ENCODE results near the gene CLSTN2.

CLSTN2 gene

GRCh38 chr3:140568842-140569520 lies 634.0 kb downstream of the CLSTN2 start:
- Histone ChIP-seq H3K36me3 (ENCODE audit: insufficient read depth, low read length) (no peaks in the 10 kb centered on the region), H3K4me1 (ENCODE audit: control insufficient read depth, insufficient read depth, low read length) (no peaks in the 10 kb centered on the region), H3K27me3 (ENCODE audit: control insufficient read depth, insufficient read depth, low read length) (peaks cover 4% of the 10 kb centered on the region), H3K4me3 (ENCODE audit: low read length) (no peak overlapping the region), H3K9me3 (replicated peaks; ENCODE audit: low read length) (no peaks in the 10 kb centered on the region), H3K4me2 (ENCODE audit: low read length) (no peak overlapping the region), H3K9ac (ENCODE audit: low read depth, low read length) (no peak overlapping the region)

- H3K36me3 ChIP-seq (ENCODE audit: insufficient read depth, low read length) = no peaks in the 10 kb centered on the region
- no peaks in the 10 kb centered on the region for H3K4me1 ChIP-seq (ENCODE audit: control insufficient read depth, insufficient read depth, low read length)
- H3K9ac ChIP-seq (ENCODE audit: low read depth, low read length) = no peak overlapping the region
- no peaks in the 10 kb centered on the region for H3K9me3 ChIP-seq (replicated peaks; ENCODE audit: low read length)
- no peak overlapping the region for H3K4me3 ChIP-seq (ENCODE audit: low read length)
- H3K27me3 ChIP-seq (ENCODE audit: control insufficient read depth, insufficient read depth, low read length) = peaks cover 4% of the 10 kb centered on the region
- H3K4me2 ChIP-seq (ENCODE audit: low read length) = no peak overlapping the region
Measured at GRCh38 chr3:140570602-140571001, 635.6 kb downstream of the CLSTN2 start.

GRCh38 chr3:140571836-140572235 lies 636.9 kb downstream of the CLSTN2 start:
- Histone ChIP-seq H3K4me3 (ENCODE audit: low read length) (no peak overlapping the region), H3K27me3 (ENCODE audit: control insufficient read depth, insufficient read depth, low read length) (peaks cover 4% of the 10 kb centered on the region), H3K9ac (ENCODE audit: low read depth, low read length) (no peak overlapping the region)

DNA sequence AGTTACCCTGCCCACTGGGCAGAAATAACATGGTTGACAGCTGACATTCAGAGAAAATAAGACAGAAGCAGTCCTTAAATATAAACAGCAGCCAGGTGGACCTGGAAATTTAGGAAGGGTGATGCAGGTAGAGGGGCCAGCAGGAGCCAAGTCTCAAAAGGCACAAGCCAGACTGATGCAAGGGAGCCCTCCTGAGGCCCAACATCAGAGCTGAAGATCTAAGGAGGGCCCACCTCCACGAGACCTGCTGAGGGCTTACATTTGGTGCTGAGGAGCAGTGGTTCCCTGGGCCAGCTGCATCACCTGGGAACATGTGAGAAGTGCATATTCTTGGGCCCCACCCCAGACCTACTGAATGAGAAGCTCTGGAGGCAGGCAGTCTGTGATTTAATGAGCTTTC lies 637.3 kb downstream of the CLSTN2 start:
- H3K9ac ChIP-seq (ENCODE audit: low read depth, low read length) = no peak overlapping the region
- H3K36me3 ChIP-seq (ENCODE audit: insufficient read depth, low read length) = no peaks in the 10 kb centered on the region
- no peaks in the 10 kb centered on the region for H3K4me1 ChIP-seq (ENCODE audit: control insufficient read depth, insufficient read depth, low read length)
- no peak overlapping the region for H3K4me3 ChIP-seq (ENCODE audit: low read length)
- H3K9me3 ChIP-seq (replicated peaks; ENCODE audit: low read length) = no peaks in the 10 kb centered on the region
- H3K27me3 ChIP-seq (ENCODE audit: control insufficient read depth, insufficient read depth, low read length) = peaks cover 4% of the 10 kb centered on the region
- H3K4me2 ChIP-seq (ENCODE audit: low read length) = no peak overlapping the region

More at GRCh38 chr3:140571836-140572235, 636.9 kb downstream of the CLSTN2 start:
- Histone ChIP-seq H3K36me3 (ENCODE audit: insufficient read depth, low read length) (no peaks in the 10 kb centered on the region), H3K4me2 (ENCODE audit: low read length) (no peak overlapping the region), H3K9me3 (replicated peaks; ENCODE audit: low read length) (no peaks in the 10 kb centered on the region), H3K4me1 (ENCODE audit: control insufficient read depth, insufficient read depth, low read length) (no peaks in the 10 kb centered on the region)

DNA sequence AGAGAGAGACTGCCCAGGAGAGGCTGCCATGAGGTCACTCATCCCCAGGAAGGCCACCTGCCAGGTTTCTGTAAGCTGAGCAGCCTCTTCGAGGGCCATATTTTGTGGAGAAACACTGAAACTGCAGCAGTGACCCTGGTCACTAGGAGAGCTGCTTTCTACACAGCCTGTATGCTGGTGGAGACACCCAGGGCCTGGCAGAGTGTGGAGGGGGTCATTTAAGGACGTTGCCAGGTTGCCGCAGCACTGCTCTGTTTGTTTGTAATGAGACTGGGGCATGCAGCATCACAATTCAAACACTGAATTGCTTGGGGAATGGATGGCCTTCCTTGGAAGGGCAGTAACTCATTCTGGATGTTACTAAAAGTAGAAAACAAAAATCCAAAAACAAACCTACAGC lies 638.0 kb downstream of the CLSTN2 start:
- Histone ChIP-seq H3K36me3 (ENCODE audit: insufficient read depth, low read length) (no peaks in the 10 kb centered on the region), H3K9ac (ENCODE audit: low read depth, low read length) (no peak overlapping the region), H3K27me3 (ENCODE audit: control insufficient read depth, insufficient read depth, low read length) (peaks cover 4% of the 10 kb centered on the region), H3K4me3 (ENCODE audit: low read length) (no peak overlapping the region), H3K9me3 (replicated peaks; ENCODE audit: low read length) (no peaks in the 10 kb centered on the region), H3K4me1 (ENCODE audit: control insufficient read depth, insufficient read depth, low read length) (no peaks in the 10 kb centered on the region), H3K4me2 (ENCODE audit: low read length) (no peak overlapping the region)

GRCh38 chr3:140574375-140574774 lies 639.4 kb downstream of the CLSTN2 start:
- Histone ChIP-seq H3K27me3 (ENCODE audit: control insufficient read depth, insufficient read depth, low read length) (peaks cover 4% of the 10 kb centered on the region), H3K4me2 (ENCODE audit: low read length) (no peak overlapping the region), H3K36me3 (ENCODE audit: insufficient read depth, low read length) (no peaks in the 10 kb centered on the region), H3K9ac (ENCODE audit: low read depth, low read length) (no peak overlapping the region), H3K9me3 (replicated peaks; ENCODE audit: low read length) (no peaks in the 10 kb centered on the region), H3K4me3 (ENCODE audit: low read length) (no peak overlapping the region), H3K4me1 (ENCODE audit: control insufficient read depth, insufficient read depth, low read length) (no peaks in the 10 kb centered on the region)

- H3K4me1 ChIP-seq (ENCODE audit: control insufficient read depth, insufficient read depth, low read length) = peaks cover 10% of the 10 kb centered on the region
- no peaks in the 10 kb centered on the region for H3K36me3 ChIP-seq (ENCODE audit: insufficient read depth, low read length)
- H3K9ac ChIP-seq (ENCODE audit: low read depth, low read length) = no peak overlapping the region
- H3K27me3 ChIP-seq (ENCODE audit: control insufficient read depth, insufficient read depth, low read length) = peaks cover 4% of the 10 kb centered on the region
- no peaks in the 10 kb centered on the region for H3K9me3 ChIP-seq (replicated peaks; ENCODE audit: low read length)
- H3K4me2 ChIP-seq (ENCODE audit: low read length) = no peak overlapping the region
- H3K4me3 ChIP-seq (ENCODE audit: low read length) = no peak overlapping the region
Measured at GRCh38 chr3:140576449-140576848, 641.5 kb downstream of the CLSTN2 start.

GRCh38 chr3:140577911-140578310 lies 642.9 kb downstream of the CLSTN2 start:
- no peak overlapping the region for H3K4me2 ChIP-seq (ENCODE audit: low read length)
- H3K9ac ChIP-seq (ENCODE audit: low read depth, low read length) = no peak overlapping the region
- peaks cover 10% of the 10 kb centered on the region for H3K4me1 ChIP-seq (ENCODE audit: control insufficient read depth, insufficient read depth, low read length)
- H3K4me3 ChIP-seq (ENCODE audit: low read length) = no peak overlapping the region
- H3K9me3 ChIP-seq (replicated peaks; ENCODE audit: low read length) = no peaks in the 10 kb centered on the region
- no peaks in the 10 kb centered on the region for H3K36me3 ChIP-seq (ENCODE audit: insufficient read depth, low read length)
- H3K27me3 ChIP-seq (ENCODE audit: control insufficient read depth, insufficient read depth, low read length) = no peaks in the 10 kb centered on the region

DNA sequence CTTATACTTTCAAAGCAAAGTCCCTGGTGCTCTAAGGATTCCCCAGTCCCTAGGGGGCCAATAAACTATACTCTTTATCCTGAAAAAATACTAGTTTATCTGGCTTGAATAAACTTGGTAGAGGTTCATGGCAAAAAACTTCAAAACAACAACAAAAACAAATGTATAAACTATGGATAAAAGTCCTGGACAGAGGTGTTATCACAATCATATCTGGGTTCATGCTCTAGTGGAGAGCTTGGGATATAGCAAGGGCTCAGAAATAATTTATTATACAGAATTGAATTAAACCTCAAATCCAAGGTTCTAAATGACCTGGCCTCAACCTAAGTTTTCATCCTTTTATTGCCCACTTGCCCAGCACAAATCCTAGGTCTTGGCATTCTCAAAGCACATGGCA lies 644.3 kb downstream of the CLSTN2 start:
- H3K9ac ChIP-seq (ENCODE audit: low read depth, low read length) = no peak overlapping the region
- H3K27me3 ChIP-seq (ENCODE audit: control insufficient read depth, insufficient read depth, low read length) = no peaks in the 10 kb centered on the region
- no peaks in the 10 kb centered on the region for H3K9me3 ChIP-seq (replicated peaks; ENCODE audit: low read length)
- peaks cover 10% of the 10 kb centered on the region for H3K4me1 ChIP-seq (ENCODE audit: control insufficient read depth, insufficient read depth, low read length)
- H3K4me3 ChIP-seq (ENCODE audit: low read length) = no peak overlapping the region
- no peak overlapping the region for H3K4me2 ChIP-seq (ENCODE audit: low read length)
- no peaks in the 10 kb centered on the region for H3K36me3 ChIP-seq (ENCODE audit: insufficient read depth, low read length)

- Histone ChIP-seq H3K27me3 (ENCODE audit: control insufficient read depth, insufficient read depth, low read length) (no peaks in the 10 kb centered on the region), H3K4me2 (ENCODE audit: low read length) (no peak overlapping the region)
Measured at GRCh38 chr3:140580746-140581145, 645.8 kb downstream of the CLSTN2 start.

DNA sequence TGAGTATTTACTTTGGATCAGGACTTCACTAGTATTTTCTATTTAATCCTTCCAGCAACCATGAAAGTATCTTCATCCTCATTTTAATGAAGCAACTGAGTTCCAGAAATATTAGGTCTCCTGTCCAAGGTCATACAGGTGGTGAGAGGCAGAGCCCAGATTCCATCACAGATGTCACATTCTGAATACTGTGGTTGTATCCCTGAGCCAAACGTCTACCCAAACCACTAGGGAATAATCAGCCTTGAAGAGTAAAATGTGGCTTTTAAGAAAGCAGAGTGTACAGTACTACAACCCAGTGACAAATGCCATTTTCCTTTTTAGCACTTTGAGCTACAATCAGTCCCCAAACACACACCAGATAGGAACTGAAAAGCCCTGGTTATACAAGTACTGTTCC lies 649.6 kb downstream of the CLSTN2 start:
- no peak overlapping the region for H3K9ac ChIP-seq (ENCODE audit: low read depth, low read length)
- H3K9me3 ChIP-seq (replicated peaks; ENCODE audit: low read length) = no peaks in the 10 kb centered on the region
- H3K4me2 ChIP-seq (ENCODE audit: low read length) = no peak overlapping the region
- no peaks in the 10 kb centered on the region for H3K36me3 ChIP-seq (ENCODE audit: insufficient read depth, low read length)
- no peak overlapping the region for H3K4me3 ChIP-seq (ENCODE audit: low read length)
- H3K27me3 ChIP-seq (ENCODE audit: control insufficient read depth, insufficient read depth, low read length) = no peaks in the 10 kb centered on the region
- H3K4me1 ChIP-seq (ENCODE audit: control insufficient read depth, insufficient read depth, low read length) = peaks cover 30% of the 10 kb centered on the region

More at GRCh38 chr3:140580746-140581145, 645.8 kb downstream of the CLSTN2 start:
- H3K9ac ChIP-seq (ENCODE audit: low read depth, low read length) = no peak overlapping the region
- H3K36me3 ChIP-seq (ENCODE audit: insufficient read depth, low read length) = no peaks in the 10 kb centered on the region
- no peak overlapping the region for H3K4me3 ChIP-seq (ENCODE audit: low read length)
- no peaks in the 10 kb centered on the region for H3K9me3 ChIP-seq (replicated peaks; ENCODE audit: low read length)
- H3K4me1 ChIP-seq (ENCODE audit: control insufficient read depth, insufficient read depth, low read length) = peaks cover 19% of the 10 kb centered on the region

GRCh38 chr3:140585828-140586227 lies 650.8 kb downstream of the CLSTN2 start:
- Histone ChIP-seq H3K9ac (ENCODE audit: low read depth, low read length) (peak overlapping the region; percentile 71), H3K4me1 (ENCODE audit: control insufficient read depth, insufficient read depth, low read length) (peaks cover 25% of the 10 kb centered on the region), H3K36me3 (ENCODE audit: insufficient read depth, low read length) (no peaks in the 10 kb centered on the region), H3K4me2 (ENCODE audit: low read length) (peak overlapping the region; percentile 36), H3K4me3 (ENCODE audit: low read length) (peak overlapping the region; percentile 13), H3K9me3 (replicated peaks; ENCODE audit: low read length) (no peaks in the 10 kb centered on the region), H3K27me3 (ENCODE audit: control insufficient read depth, insufficient read depth, low read length) (no peaks in the 10 kb centered on the region)
